ENCODE results near the gene PHACTR3.

The PHACTR3 gene

DNA sequence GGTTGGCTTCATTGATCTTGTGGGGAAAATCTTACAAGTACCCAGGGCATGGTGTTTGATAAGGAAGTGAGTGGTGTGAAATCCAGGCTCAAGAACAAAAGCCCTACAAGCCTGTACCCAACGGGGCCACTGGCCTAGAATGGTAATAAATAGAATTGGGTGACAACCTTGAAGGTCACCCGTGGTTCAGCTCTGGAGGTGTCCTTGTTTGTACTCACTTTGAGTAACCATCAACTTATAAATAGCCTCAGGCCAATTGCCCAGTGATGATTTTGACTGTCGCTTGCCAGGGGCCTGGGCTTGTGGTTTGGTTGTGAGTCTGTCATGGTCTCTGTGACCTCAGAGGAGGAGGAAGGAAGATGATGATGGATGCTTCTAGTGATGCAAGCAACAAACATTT, 87.8 kb downstream of the PHACTR3 start:
- no peak for DNase-seq (ENCODE audit: low read depth, low spot score)

DNA sequence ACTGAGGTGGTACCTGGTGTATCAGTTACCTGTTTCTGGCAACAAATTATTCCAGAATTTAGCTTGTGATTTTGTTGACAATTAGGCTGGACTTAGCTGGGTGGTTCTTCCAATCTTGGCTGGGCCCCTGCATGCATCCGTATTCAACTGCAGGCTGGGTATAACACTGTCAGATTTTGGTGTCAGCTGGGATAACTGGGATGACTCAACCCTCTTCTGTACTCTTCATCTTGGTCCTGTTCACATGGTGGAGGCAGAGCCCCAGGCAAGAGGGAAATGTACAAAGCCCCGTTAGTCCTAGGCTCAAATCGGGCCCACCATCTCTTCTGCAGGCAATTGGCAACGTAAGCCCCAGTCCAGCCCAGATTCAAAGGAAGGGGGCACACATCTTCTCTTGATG, 89.2 kb downstream of the PHACTR3 start:
- no peak for DNase-seq (ENCODE audit: low read depth, low spot score)

DNA sequence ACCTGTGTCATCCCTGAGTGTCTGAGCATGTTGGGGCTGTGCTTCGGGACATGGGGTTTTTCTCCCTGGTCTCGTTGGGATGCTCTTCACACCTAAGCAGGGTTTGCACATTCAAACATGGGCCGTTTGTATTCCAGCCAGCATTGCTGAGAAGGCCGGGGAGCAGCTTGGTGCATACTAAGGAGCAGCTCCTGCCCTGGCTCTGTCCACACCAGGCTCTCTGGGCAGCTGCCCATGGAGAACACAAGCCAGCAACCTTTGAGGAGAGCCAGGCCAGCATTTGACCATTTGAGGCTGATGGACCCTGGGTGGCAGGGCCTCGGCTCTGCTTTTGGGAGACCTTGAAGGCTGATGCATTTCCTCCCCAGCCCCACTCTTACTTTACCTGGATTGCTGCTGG, 92.1 kb downstream of the PHACTR3 start:
- DNase-seq (ENCODE audit: low read depth, low spot score): no peak

DNA sequence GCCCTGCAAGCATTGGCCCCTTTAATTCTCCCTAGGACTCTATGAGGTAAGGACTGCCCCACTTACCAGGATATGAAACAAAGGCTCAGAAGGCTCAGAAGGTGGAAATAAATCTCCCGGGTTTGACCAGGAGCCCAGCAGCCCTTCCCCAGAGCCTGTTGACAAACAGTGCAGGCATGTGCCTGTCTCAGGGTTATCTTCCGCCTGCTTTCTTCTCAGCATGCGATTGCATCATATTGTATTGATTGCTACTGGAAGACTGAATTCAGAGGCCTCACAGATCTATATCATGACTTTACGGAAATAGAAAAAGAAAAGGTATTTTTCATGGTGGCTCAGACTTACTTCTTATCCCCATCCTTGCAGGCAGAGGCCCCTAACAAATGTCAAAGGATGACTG, 92.7 kb downstream of the PHACTR3 start:
- DNase-seq (ENCODE audit: low read depth, low spot score): no peak

DNA sequence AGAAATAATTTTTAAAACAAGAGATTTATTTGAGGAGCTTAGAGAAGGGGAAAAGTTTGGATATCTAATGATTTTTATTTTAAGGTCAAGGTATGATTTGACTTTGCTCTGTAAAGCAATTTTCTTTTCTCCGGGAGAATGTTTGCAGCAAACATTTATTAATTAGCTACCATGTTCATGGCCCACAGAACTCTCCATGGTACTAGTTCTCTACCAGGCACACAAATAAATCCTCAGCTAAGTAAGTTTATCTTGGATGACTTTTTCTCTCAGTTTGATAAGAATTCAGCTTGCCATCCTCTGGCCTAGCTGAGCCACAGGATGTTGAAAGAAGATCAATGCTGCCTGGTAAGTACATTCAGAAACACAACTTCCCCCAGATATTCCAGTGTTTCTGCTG, 94.3 kb downstream of the PHACTR3 start:
- DNase-seq (ENCODE audit: low read depth, low spot score): no peak

DNA sequence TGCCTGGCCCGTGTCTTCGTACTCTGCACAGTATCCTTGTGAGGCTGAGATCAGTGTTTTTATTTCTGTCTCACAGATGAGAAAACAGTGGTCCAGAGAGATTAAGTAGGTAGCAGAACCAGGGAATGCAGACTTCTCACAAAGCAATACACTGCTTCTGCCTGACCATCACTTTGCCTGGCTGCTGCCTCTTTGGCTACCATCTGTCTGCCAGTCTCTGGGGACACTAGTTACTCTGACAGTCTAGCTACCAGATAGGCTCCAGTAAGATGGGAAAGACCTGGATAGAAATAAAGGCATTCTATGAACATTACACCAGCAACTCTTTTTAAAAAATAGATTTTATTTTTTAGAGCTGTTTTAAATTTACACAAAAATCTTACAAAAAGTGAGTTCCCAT, 96.9 kb downstream of the PHACTR3 start:
- DNase-seq (ENCODE audit: low read depth, low spot score): no peak

DNA sequence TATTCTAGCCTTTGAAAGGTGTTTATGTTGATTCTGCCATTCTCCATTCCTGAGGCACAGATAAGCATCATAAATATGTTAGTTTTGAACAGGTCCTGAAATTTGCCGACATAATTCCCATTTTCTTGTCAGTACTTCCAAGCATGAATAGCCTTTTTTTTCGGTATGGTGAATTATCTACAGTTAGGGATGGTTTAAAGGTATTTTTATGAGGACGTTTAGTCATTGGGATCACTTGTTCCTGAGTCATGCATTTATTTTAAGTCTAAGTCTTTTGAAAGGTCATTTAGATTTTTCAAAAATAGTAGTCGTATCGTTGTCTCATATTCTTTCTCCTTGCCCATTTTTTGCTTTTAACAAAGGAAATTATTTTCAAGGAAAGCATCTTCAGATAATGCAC, 98.7 kb downstream of the PHACTR3 start:
- DNase-seq (ENCODE audit: low read depth, low spot score): no peak

DNA sequence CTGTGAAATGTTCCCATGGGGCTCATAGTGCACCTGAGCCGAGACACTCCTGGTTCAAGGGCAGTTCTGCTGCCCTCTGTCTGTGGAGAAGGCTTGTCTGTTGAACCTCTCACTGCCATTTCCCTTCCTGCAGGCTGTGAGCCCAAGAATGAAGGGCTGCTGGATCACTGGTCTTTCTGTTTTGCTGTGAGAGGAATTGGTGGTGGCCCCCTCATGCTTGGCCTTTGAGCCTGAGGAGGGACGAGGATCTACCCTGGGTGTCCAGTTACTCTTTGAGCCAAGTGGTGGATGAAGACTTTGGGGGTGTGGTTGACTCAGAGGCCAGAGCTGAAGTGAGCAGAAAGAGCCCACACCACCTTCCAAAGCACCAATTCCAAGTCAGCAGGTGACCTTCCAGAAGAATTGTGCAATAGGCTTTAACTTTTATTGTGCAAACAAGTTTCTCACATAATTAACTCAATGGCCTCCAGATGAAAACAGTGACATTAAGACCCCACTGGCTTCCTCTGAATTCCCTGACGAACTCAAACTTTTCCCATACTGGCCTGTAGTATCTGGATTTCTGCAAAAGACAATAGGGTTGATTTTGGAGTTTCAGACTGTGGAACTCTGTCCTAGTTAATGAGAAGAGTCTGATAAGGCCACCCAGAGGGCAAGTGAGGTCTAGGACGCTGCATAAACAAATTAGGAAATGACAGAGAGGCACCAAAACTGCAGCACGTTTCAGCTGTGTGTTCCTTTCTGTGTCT, 101.5 kb downstream of the PHACTR3 start:
- no peak for DNase-seq (ENCODE audit: low read depth, low spot score)

DNA sequence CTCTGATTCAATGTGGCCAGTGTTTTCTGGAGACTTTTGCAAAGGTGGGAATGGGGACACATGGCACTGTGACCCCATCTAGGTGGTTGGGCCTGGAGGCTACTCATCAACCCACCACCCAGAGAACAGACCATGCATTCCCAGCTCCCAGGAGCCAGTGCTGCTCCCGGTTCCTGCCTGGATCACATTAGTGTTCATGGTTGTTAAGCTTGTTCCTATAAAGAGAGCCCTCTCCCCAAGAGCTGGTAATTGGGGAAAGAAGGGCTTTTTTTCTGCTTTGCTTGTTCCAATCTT, 102.0 kb downstream of the PHACTR3 start:
- no peak for DNase-seq (ENCODE audit: low read depth, low spot score)

DNA sequence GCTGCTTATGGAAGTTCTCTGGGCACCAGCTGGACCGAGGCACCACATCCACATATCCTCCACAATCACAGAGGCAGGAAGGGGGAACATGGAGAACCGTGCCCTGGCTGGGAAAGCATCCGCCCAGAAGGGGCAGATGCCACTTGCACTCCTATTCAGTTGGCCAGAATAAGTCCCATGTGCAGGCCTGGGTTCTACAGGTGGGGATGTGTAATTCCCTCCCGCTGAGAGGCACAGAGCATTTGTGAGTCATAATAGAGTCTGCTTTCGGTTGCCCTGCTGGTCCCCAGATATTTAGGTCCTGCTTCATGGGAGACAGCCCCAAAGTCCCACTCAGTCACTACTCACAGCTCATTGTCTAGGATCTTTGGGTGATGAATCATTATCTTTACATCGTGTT, 104.0 kb downstream of the PHACTR3 start:
- no peak for DNase-seq (ENCODE audit: low read depth, low spot score)

DNA sequence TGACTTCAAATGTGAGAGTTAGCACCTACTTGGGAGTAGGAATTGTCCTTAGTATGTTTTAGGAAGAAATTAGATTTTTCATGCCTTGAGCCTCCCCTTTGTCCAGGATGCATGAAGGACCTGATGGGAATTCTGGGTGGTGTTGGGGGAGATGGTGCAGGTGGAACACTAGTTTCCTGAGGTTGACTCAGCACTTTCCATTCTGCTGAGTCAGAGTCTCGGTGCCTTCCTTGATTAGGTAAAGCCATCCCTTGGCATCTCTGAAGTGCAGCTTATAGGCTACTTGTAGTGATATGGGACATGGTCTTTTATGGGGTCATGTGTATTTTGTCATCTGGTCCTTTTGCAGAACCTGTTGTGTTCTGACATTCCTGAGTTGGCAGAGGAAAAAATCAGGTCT, 105.3 kb downstream of the PHACTR3 start:
- no peak for DNase-seq (ENCODE audit: low read depth, low spot score)

DNA sequence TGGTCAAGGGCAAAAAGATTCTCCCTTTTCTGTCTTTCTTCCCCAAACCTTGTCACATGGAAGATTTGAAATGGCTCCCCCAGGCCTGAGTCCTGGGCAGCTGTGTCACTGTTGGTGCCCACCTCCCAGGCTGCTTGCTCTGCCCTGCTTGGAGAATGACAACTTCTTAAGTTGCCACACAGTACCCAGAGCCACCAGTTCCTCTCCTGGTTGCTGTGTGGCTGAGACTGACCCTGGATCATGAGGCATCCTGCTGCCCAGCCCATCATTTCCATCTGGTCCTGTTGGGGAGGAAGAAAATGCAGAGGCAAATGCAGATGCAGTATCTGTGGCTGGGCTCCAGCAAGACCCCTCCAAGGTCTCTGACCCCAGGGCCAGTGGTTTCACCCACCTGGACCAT, 113.7 kb downstream of the PHACTR3 start:
- DNase-seq (ENCODE audit: low read depth, low spot score): no peak

DNA sequence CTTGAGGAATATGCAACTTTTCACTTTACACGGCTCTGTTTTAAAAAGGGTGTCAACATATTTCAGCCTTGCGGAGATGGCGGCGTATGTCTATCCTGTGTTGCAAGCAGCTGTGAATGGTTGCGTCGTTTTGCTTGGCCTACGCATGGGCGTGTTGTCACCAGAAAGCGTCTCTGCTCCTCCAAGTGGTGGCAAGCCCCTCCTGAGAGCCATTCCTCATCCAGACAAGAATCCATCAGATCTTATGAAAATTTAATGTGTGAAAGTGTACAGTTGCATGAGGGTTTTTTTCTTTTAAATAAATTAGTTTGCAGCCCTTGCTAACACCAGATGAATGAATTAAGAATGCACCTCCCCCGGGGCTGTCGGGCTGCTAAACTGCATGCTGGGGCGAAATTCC, 114.4 kb downstream of the PHACTR3 start:
- no peak for DNase-seq (ENCODE audit: low read depth, low spot score)

DNA sequence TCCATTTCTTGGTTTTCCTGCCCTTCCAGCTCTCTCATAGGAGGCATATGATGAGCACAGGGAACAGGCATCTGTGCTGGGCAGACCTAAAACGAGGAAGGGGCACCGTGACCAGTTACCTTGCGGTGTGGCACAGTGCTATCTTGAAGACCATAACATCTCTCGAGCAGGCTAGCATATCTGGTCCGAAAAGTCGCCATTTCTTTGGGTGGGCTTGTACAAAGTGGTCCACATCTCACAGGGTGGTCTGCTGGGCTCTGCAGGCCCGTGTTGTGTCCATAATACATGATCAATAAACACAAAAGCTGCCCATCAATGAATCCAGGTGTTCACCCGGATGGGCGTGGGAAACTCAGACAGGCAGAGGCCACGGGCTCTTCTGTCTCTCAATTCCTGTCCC, 115.7 kb downstream of the PHACTR3 start:
- no peak for DNase-seq (ENCODE audit: low read depth, low spot score)

DNA sequence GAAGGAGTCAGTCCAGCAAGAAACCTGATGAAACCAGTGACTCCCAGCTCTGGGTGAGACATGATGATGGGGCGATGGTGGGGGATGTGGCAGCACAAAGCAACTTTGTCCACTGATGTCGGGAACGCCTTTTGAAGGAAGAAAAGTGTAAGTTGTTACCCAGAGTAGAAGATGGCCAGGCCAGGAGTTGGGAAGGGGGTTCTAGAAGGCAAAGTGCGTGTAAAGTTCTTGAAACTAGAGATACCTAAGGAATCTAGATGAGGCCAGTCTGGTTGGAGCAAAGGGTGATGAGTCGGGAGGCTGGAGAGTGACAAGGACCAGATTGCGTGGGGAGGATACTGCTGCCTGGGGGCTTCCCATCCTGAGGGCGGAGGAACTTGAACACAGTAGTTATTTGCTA, 117.0 kb downstream of the PHACTR3 start:
- DNase-seq (ENCODE audit: low read depth, low spot score): no peak

DNA sequence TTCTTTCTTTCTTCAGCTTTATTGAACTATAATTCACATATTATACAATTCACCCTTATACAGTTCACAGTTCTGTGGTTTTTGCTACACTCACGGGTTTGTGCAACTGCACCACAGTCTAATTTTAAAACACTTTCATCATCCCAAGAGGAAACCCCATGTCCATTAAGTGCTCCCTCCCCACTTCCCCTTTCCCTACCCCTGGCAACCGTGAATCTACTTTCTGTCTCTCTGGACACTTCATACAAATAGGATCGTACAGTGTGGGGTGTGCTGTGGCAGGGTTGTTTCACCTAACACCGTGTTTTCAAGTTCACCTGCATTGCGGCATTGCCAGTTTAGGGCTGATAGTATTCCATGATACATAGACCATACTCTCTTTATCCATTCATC, 118.8 kb downstream of the PHACTR3 start:
- DNase-seq (ENCODE audit: low read depth, low spot score): no peak

DNA sequence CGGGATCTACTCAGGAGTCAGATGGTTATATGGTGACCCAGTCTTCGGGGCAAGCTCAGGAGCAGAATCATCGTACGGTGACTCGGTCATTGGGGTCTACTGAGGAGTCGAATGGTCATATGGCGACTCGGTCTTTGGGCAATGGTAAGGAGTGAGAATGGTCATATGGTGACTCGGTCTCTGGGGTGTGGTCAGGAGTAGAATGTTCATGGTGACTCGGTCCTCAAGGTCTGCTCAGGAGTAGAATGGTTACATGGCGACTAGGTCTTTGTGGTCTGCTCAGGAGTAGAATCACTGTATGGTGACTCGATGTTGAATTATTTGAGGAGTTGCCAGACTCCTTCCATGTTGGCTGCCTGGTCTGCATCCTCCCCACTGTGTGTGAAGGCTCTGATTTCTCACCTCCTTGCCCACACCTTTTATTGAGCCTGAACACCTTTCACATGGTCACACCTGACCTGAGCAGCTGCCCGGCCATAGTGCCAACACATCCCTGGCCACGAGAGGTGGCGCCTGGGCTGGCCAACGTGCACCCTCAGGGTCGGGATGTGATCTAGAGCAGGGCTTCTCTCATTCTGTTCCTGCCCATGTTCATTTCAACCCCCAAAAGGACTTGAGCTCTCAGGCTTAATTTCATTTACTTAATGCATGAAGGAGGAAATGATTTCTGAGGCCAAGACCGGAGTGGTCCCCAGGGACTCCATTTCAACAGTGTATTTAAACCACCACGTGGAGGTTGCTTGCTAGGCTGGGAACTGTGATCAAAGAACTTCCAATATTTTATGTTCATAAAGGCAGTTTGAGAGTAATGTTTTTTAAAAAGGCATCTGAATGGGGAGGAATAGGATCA, 119.5 kb downstream of the PHACTR3 start:
- DNase-seq (ENCODE audit: low read depth, low spot score): no peak

DNA sequence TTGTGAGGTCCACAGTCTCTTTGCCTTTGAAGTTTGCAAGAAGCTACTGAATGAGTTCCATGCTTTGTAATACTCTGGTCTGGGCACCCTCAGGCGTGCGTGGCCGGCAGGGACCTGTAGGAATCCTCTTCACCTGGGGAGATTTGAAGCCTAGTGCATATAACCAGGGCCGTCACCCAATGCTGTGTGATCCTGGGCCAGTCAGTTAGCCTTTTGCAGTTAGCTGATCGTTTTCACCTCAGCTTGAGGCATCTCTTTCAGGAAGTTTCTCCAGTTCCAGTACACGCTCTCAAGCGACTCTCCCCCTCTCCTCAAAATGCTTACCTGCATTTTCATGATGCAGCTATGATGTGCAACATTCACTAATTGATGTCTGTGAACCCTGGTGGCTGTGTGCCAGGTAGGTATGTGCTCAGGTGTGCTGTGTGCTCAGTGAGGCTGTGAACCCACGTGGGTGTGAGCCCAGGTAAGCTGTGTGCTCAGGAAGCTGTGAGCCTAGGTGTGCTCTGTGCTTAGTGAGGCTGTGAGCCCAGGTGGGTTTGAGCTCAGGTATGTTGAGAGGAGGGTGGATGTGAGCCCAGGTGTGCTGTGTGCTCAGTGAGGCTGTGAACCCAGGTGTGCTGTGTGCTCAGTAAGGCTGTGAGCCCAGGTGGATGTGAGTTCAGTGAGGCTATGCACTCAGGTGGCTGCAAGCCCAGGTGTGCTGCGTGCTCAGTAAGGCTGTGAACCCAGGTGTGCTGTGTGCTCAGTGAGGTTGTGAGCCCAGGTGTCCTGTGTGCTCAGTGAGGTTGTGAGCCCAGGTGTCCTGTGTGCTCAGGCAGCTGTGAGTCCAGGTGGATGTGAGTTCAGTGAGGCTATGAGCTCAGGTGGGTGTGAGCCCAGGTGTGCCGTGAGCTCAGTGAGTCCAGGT, 120.4 kb downstream of the PHACTR3 start:
- DNase-seq (ENCODE audit: low read depth, low spot score): no peak

DNA sequence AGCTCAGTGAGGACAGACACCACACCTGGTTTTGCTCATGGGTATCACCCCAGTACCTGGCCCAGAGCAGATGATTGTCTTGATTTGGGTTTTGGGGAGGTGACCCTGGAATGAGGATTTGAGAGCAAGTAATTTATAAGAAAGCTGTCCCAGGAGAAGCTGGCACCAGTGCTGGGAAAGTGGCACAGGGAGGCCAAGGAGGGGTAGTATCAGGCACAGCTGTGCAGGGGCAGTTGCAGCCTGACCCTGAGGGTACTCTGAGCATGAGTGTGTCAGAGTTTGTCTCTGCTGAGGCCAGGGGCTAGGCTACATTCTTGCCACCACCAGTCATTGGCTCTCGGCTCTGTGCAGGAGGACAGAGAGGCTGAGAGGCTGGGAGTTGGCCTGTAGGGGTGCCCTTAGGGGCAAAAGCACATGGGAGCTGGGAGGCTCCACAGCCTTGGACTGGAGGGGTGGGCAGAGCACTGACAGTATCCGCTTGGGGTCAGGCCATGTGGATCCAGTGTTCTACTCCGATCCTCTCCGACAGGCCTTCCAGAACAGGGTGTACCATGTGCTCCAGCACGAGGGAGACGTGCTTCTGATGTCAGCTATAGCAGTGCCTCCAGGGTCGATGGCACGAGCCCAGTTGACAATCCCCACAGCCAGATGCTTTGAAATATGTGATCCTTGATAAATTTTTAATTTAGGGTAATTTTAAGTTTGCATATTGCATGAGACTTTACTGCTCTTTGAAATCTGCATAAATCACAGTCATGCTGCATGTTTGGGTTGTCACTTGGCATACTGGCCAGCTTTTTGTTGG, 121.3 kb downstream of the PHACTR3 start:
- DNase-seq (ENCODE audit: low read depth, low spot score): no peak

DNA sequence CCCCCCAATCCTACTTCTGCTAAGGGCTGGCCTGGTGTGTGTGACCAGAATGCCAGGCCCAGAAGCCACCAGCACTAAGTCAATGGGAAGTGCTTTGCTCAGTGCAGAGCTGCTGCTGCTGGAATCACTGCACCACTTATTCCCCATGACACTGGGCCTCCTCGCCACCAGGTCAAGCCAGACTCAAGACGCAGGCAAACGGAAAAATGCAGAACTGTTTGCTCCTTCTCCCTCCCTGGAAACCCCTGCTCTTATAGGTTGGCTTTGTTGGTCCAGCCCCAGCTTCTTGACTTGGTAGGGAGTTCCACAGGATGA, 121.9 kb downstream of the PHACTR3 start:
- DNase-seq (ENCODE audit: low read depth, low spot score): no peak

DNA sequence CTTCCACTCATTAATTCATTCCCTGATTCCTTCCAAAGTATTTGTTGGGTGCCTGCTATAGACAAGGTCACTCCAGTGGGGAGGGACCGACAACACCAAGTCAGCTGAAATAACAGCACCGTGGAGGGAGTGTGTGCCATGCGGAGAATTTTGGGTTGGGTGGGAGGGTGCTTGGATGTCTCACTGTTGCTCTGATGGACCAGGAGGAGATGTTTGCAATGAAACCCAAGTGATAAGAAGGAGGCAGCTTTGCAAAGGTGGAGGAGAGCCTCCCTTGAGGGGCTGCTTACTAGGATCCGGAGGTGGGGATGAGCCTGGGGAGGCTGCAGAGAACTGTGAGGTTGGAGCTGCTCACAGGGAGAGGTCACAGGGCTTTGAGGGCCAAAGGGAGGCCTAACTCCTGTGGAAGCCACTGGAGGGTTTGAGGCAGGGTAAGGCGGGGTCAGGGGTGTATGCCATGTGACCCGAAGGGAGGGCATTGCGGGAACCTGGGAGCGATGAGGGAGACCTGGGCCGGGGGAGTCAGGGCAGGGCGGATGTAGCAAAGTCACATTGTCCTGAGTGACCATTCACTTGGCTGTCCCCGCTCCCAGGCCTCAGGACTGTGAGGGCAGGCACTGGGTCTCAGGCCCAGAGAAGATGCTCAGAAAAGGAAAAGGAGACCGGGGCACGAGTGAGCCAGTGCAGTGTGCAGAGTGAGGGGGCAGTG, 124.5 kb downstream of the PHACTR3 start:
- DNase-seq (ENCODE audit: low read depth, low spot score): no peak
